Endothelial cell of umbilical vein (primary cell): ENCODE measurements around the gene MNT. TPM values are rescaled to one million over a fixed set of nuclear protein-coding genes. Genes with fewer than 3 reads are reported as not detected.

Experiments used
- BruUV-seq: library from RNA; stranded (reverse); fragments of 400-500 nt; replicated peaks from 2 replicates; lab custom pipeline; 2021; lab: Mats Ljungman, UMichigan
- CTCF ChIA-PET: fragments of 300-600, 350-600 bp; sonication (Branson Sonifier 250); formaldehyde crosslinking; loops from one replicate; lab custom pipeline; 2021; ENCODE audit warnings: antibody characterized with exemption, inconsistent platforms; lab: Charles Lee
- POLR2A ChIA-PET: fragments of 300-600, 350-600 bp; sonication (Branson Sonifier 250); formaldehyde crosslinking; loops from one replicate; lab custom pipeline; 2021; ENCODE audit warnings: antibody characterized with exemption, inconsistent platforms; lab: Charles Lee
- DNase-seq: peaks from one replicate; pipeline ENCODE4 v3.0.0-alpha.2; 2011; ENCODE audit warnings: low read depth, low spot score
- FAIRE-seq: peaks from 2 replicates; lab custom pipeline; 2011; peaks lifted over from hg19 to GRCh38; lab: Jason Lieb, UNC
- H2AFZ ChIP-seq: 2 replicates; pipeline ENCODE4 v1.6.0; 2012; ENCODE audit warnings: low read depth, low read length, control low read depth, inconsistent platforms
- H3K27ac ChIP-seq: 2 replicates; pipeline ENCODE4 v1.5.1; 2011; ENCODE audit warnings: low read depth, mild to moderate bottlenecking, control low read depth, low read length, moderate library complexity; ENCODE audit not compliant: insufficient read depth
- H3K27me3 ChIP-seq, 2 experiments: 2 replicates each; pipeline versions ENCODE4 v1.6.0 to v1.6.1; 2011; ENCODE audit warnings: low read length in 2 of 2, mixed read lengths in 1 of 2; ENCODE audit not compliant: control insufficient read depth in 2 of 2, insufficient read depth in 2 of 2
- H3K36me3 ChIP-seq, 2 experiments: 2 replicates in 1 of 2; 3 replicates in 1 of 2; pipeline ENCODE4 v1.5.1; 2011; ENCODE audit warnings: low read length in 2 of 2, mild to moderate bottlenecking in 1 of 2, moderate library complexity in 1 of 2; ENCODE audit not compliant: control insufficient read depth in 2 of 2, insufficient read depth in 2 of 2; ENCODE audit errors: extremely low read depth in 1 of 2
- H3K4me1 ChIP-seq: 3 replicates; pipeline ENCODE4 v1.5.1; 2011; ENCODE audit warnings: mild to moderate bottlenecking, low read length; ENCODE audit not compliant: control insufficient read depth, insufficient read depth; ENCODE audit errors: extremely low read depth
- H3K4me2 ChIP-seq: 2 replicates; pipeline ENCODE4 v1.6.1; 2011; ENCODE audit warnings: low read length, control low read depth, mixed read lengths; ENCODE audit not compliant: insufficient read depth
- H3K4me3 ChIP-seq, 3 experiments: fragments of 200-600 bp in 1 of 3; sonication (generic), shearing (Covaris generic) in 1 of 3; replicated peaks in 1 of 3; 2 replicates each; pipeline ENCODE4 v1.5.1; 2011 to 2016; ENCODE audit warnings: control low read depth in 3 of 3, low read length in 3 of 3, mild to moderate bottlenecking in 2 of 3, inconsistent platforms in 1 of 3, low read depth in 1 of 3, moderate library complexity in 1 of 3; ENCODE audit not compliant: insufficient read depth in 1 of 3
- H3K79me2 ChIP-seq: 2 replicates; pipeline ENCODE4 v1.6.0; 2012; ENCODE audit warnings: low read length, inconsistent platforms; ENCODE audit not compliant: control insufficient read depth, insufficient read depth
- H3K9ac ChIP-seq: replicated peaks from 2 replicates; pipeline ENCODE3; 2011; ENCODE audit warnings: low read length, control low read depth; ENCODE audit not compliant: insufficient read depth; ENCODE audit errors: extremely low read depth
- H3K9me1 ChIP-seq: replicated peaks from 3 replicates; pipeline ENCODE4 v1.6.0; 2011; ENCODE audit warnings: mild to moderate bottlenecking, low read length; ENCODE audit not compliant: control insufficient read depth, insufficient read depth; ENCODE audit errors: extremely low read depth
- H3K9me3 ChIP-seq: replicated peaks from 2 replicates; pipeline ENCODE4 v1.5.1; 2012; ENCODE audit warnings: low read length, inconsistent platforms; ENCODE audit not compliant: control insufficient read depth, insufficient read depth
- H4K20me1 ChIP-seq: replicated peaks from 2 replicates; pipeline ENCODE3; 2011; ENCODE audit warnings: mild to moderate bottlenecking, low read length; ENCODE audit not compliant: control insufficient read depth, insufficient read depth; ENCODE audit errors: extremely low read depth
- CTCF ChIP-seq, 2 donors: IDR thresholded peaks; 1 replicate in 1 of 2; 2 replicates in 1 of 2; pipeline ENCODE4 v1.5.1; 2011; ENCODE audit warnings: low read length in 2 of 2, mild to moderate bottlenecking in 2 of 2, moderate library complexity in 2 of 2, control low read depth in 1 of 2, inconsistent platforms in 1 of 2, low read depth in 1 of 2; ENCODE audit not compliant: insufficient read depth in 1 of 2; ENCODE audit errors: extremely low read depth in 1 of 2
- EZH2 ChIP-seq: IDR thresholded peaks from 2 replicates; pipeline ENCODE4 v1.6.1; 2012; ENCODE audit warnings: borderline replicate concordance, low read depth, mild to moderate bottlenecking, moderate library complexity, low read length, inconsistent platforms; ENCODE audit not compliant: severe bottlenecking
- FOS ChIP-seq: IDR thresholded peaks from 2 replicates; pipeline ENCODE4 v1.6.1; 2011; ENCODE audit warnings: mild to moderate bottlenecking, low read length, moderate library complexity, borderline replicate concordance; ENCODE audit not compliant: insufficient read depth
- GATA2 ChIP-seq: IDR thresholded peaks from 2 replicates; pipeline ENCODE4 v1.7.0; 2011; ENCODE audit warnings: low read depth, mild to moderate bottlenecking, moderate library complexity, mixed read lengths, low read length; ENCODE audit not compliant: insufficient read length, insufficient read depth
- JUN ChIP-seq: IDR thresholded peaks from 2 replicates; pipeline ENCODE4 v1.6.1; 2011; ENCODE audit warnings: borderline replicate concordance, low read depth; ENCODE audit not compliant: insufficient read length, insufficient read depth
- MYC ChIP-seq: IDR thresholded peaks from one replicate; pipeline ENCODE4 v1.6.1; 2011; ENCODE audit warnings: mild to moderate bottlenecking, low read depth, low read length
- POLR2A ChIP-seq: IDR thresholded peaks from 2 replicates; pipeline ENCODE4 v1.6.1; 2012; ENCODE audit warnings: low read depth, mild to moderate bottlenecking, control low read depth, low read length
- POLR2AphosphoS5 ChIP-seq: IDR thresholded peaks from 2 replicates; pipeline ENCODE4 v1.6.1; 2012; ENCODE audit warnings: low read depth, mild to moderate bottlenecking, control low read depth, low read length, moderate library complexity; ENCODE audit not compliant: insufficient read depth
- dilution Hi-C: fragments of 300-500 bp; cut with MboI; formaldehyde crosslinking; loops from one replicate; pipeline ENCODE4 v1.15.0; 2019; ENCODE audit warnings: low sequenced_read_pairs; ENCODE audit not compliant: extremely low pct_ligation_motif_present
- intact Hi-C: fragments of 100-400 bp; cut with micrococcal nuclease; formaldehyde crosslinking; loops from one replicate; pipeline ENCODE4 v1.10.0; 2022
- polyA plus RNA-seq, 4 experiments: library from polyadenylated mRNA; depleted of rRNA in 3 of 4; stranded (reverse) in 3 of 4; unstranded in 1 of 4; fragments of >200 nt; gene quantifications; 2 replicates each; pipeline versions ENCODE4 v1.2.1 to v1.2.3, GENCODE V29; 2011 to 2012; ENCODE audit warnings: missing spikeins in 1 of 4
- total RNA-seq: library from RNA; stranded (reverse); gene quantifications from 2 replicates; pipeline ENCODE4 v1.2.3, GENCODE V29; 2021

Gene MNT
- total and polyA plus RNA-seq, 2 donors (not counting 3 experiments of a cell fraction or from before 2014, with no cell fraction given), result 4.1 to 21.6 TPM

- ChIA-PET POLR2A (no interaction called here), CTCF (interaction anchor here (1.2 to 10.8 kb wide), 2 partner anchors 11 to 38 kb away, joined by 4 to 909 read pairs; no protein-coding TSS in a partner anchor)
- dilution Hi-C loops, result no loop called here
- H4K20me1 ChIP-seq, result no peaks in the 10 kb centered on the region
- BruUV-seq, result no TSS peak
- H3K27me3 ChIP-seq, result no peaks in the 10 kb centered on the region
- TF ChIP-seq GATA2, result no peak
- TF ChIP-seq EZH2, result no peak
- no peaks in the 10 kb centered on the region for H3K9me3 ChIP-seq
- FAIRE-seq, result no peak
- no peak overlapping the region for H3K4me2 ChIP-seq
- H3K9me1 ChIP-seq, result no peaks in the 10 kb centered on the region
- H3K36me3 ChIP-seq, result peaks cover 5 to 13% of the 10 kb centered on the region in 2 experiments
- H3K4me1 ChIP-seq, result no peaks in the 10 kb centered on the region
- H3K79me2 ChIP-seq, result no peaks in the 10 kb centered on the region
- no peak overlapping the region for H3K27ac ChIP-seq
- DNase-seq, result no peak
- no peak overlapping the region for H3K9ac ChIP-seq
- H3K4me3 ChIP-seq, result no peak overlapping the region
- H2AFZ ChIP-seq, result no peak overlapping the region
- intact Hi-C loops, result loop anchor here (5.0 to 10.0 kb wide), 2 partner anchors 255 to 367 kb away; no protein-coding TSS in a partner anchor
These were observed 18.6 kb upstream of the MNT start for GRCh38 chr17:2419486-2419885.

GRCh38 chr17:2418572-2418971, 17.7 kb upstream of the MNT start:
- BruUV-seq, result no TSS peak
- dilution Hi-C loops, result no loop called here
- Histone ChIP-seq H3K36me3 (peaks cover 5 to 13% of the 10 kb centered on the region in 2 experiments), H4K20me1 (no peaks in the 10 kb centered on the region), H3K9me3 (no peaks in the 10 kb centered on the region), H3K4me1 (no peaks in the 10 kb centered on the region), H3K4me2 (no peak overlapping the region), H3K9me1 (no peaks in the 10 kb centered on the region), H3K9ac (no peak overlapping the region), H2AFZ (no peak overlapping the region), H3K27me3 (no peaks in the 10 kb centered on the region), H3K79me2 (no peaks in the 10 kb centered on the region), H3K27ac (no peak overlapping the region), H3K4me3 (no peak overlapping the region)
- FAIRE-seq (no peak), DNase-seq (no peak)
- TF ChIP-seq MYC (no peak), JUN (no peak), FOS (no peak), POLR2A (no peak), CTCF (IDR thresholded peaks at IDR 0.05; ENCODE audit: extremely low read depth in 1 of 2, insufficient read depth in 1 of 2, low read depth in 1 of 2, low read length in 2 of 2) (no peak), POLR2AphosphoS5 (no peak)
- POLR2A ChIA-PET, result no interaction called here
- CTCF ChIA-PET, result interaction anchor here (1.2 to 10.8 kb wide), 2 partner anchors 12 to 37 kb away, joined by 4 to 909 read pairs; no protein-coding TSS in a partner anchor
- intact Hi-C loops, result loop anchor here (5.0 to 10.0 kb wide), 2 partner anchors 256 to 366 kb away; no protein-coding TSS in a partner anchor
